Left ventricle myocardium inferior (tissue), 1 donor: ENCODE data around the gene RNPEP. TPM values are rescaled to one million over a fixed set of nuclear protein-coding genes. Genes with fewer than 3 reads are reported as not detected.
A peak's percentile ranks its signal among the peaks of the same experiment; 100 is the strongest.

Experiments
- DNase-seq: peaks from one replicate; pipeline ENCODE4 v3.0.0-alpha.2; 2020
- H3K27ac ChIP-seq: fragments of 200-600 bp; replicated peaks from 2 replicates; pipeline ENCODE4 v1.8.0; 2021
- H3K27me3 ChIP-seq: fragments of 200-600 bp; 2 replicates; pipeline ENCODE4 v1.8.0; 2021; ENCODE audit warnings: low read depth
- H3K36me3 ChIP-seq: fragments of 200-600 bp; 2 replicates; pipeline ENCODE4 v1.8.0; 2021
- H3K4me1 ChIP-seq: fragments of 200-600 bp; 2 replicates; pipeline ENCODE4 v1.8.0; 2021
- H3K4me3 ChIP-seq: fragments of 200-600 bp; 2 replicates; pipeline ENCODE4 v1.8.0; 2021; ENCODE audit warnings: mild to moderate bottlenecking, moderate library complexity
- H3K9me3 ChIP-seq: fragments of 200-600 bp; replicated peaks from 2 replicates; pipeline ENCODE4 v1.8.0; 2021
- CTCF ChIP-seq: fragments of 200-600 bp; IDR thresholded peaks from 2 replicates; pipeline ENCODE4 v1.8.0; 2021; ENCODE audit warnings: antibody characterized with exemption, mild to moderate bottlenecking, borderline replicate concordance
- intact Hi-C: fragments of 100-400 bp; cut with micrococcal nuclease; formaldehyde crosslinking; loops from one replicate; pipeline ENCODE4 v1.11.0; 2022
- total RNA-seq: library from RNA; stranded (reverse); fragmentation: NEBNext Ultra II Directional; extraction: Animal tissue kit (Norgen Biotek cat#: 25700); gene quantifications from one replicate; pipeline ENCODE4 v1.2.1, GENCODE V29; 2021
- donor health status: DM: no; HTN: yes; CAD: no; lungs with severe emphysema.

RNPEP gene
- total RNA-seq, 1 donor from 2014 or later = 16.6 TPM

GRCh38 chr1:202034683-202035462 lies 52.4 kb downstream of the RNPEP start:
- DNase-seq = peak; percentile 71
- Histone ChIP-seq H3K36me3 (no peaks in the 10 kb centered on the region), H3K27me3 (no peaks in the 10 kb centered on the region), H3K27ac (no peak overlapping the region), H3K4me1 (peaks cover 3% of the 10 kb centered on the region), H3K9me3 (no peaks in the 10 kb centered on the region), H3K4me3 (no peak overlapping the region)
- no peak for TF ChIP-seq CTCF
- intact Hi-C loops = no loop called here

GRCh38 chr1:202036595-202037387 lies 54.3 kb downstream of the RNPEP start:
- H3K4me3 ChIP-seq = no peak overlapping the region

GRCh38 chr1:202037706-202038296 lies 55.4 kb downstream of the RNPEP start:
- Histone ChIP-seq H3K4me3 (no peak overlapping the region), H3K36me3 (no peaks in the 10 kb centered on the region)

More at GRCh38 chr1:202036595-202037387, 54.3 kb downstream of the RNPEP start:
- intact Hi-C loops = no loop called here
- no peak for TF ChIP-seq CTCF
- Histone ChIP-seq H3K27ac (no peak overlapping the region), H3K4me1 (peaks cover 3% of the 10 kb centered on the region), H3K9me3 (no peaks in the 10 kb centered on the region), H3K27me3 (no peaks in the 10 kb centered on the region), H3K36me3 (no peaks in the 10 kb centered on the region)
- DNase-seq = no peak

GRCh38 chr1:202038688-202039346 lies 56.4 kb downstream of the RNPEP start:
- Histone ChIP-seq H3K27ac (no peak overlapping the region), H3K27me3 (no peaks in the 10 kb centered on the region), H3K4me3 (no peak overlapping the region), H3K4me1 (peaks cover 3% of the 10 kb centered on the region), H3K36me3 (no peaks in the 10 kb centered on the region), H3K9me3 (no peaks in the 10 kb centered on the region)
- no peak for TF ChIP-seq CTCF
- no peak for DNase-seq
- intact Hi-C loops = no loop called here

More at GRCh38 chr1:202037706-202038296, 55.4 kb downstream of the RNPEP start:
- intact Hi-C loops = no loop called here
- H3K4me1 ChIP-seq = peaks cover 3% of the 10 kb centered on the region
- no peak for TF ChIP-seq CTCF
- no peaks in the 10 kb centered on the region for H3K9me3 ChIP-seq
- no peaks in the 10 kb centered on the region for H3K27me3 ChIP-seq
- H3K27ac ChIP-seq = no peak overlapping the region
- DNase-seq = no peak

- Histone ChIP-seq H3K4me1 (no peaks in the 10 kb centered on the region), H3K27me3 (no peaks in the 10 kb centered on the region), H3K4me3 (no peak overlapping the region), H3K27ac (no peak overlapping the region), H3K9me3 (no peaks in the 10 kb centered on the region), H3K36me3 (no peaks in the 10 kb centered on the region)
- no peak for DNase-seq
- no peak for TF ChIP-seq CTCF
- intact Hi-C loops = no loop called here
Measured at GRCh38 chr1:202045705-202046104, 63.3 kb downstream of the RNPEP start.
